SU-DHL-6 (cell line): ENCODE results near the gene SGK1.

ENCODE experiments used
- H2AFZ ChIP-seq: fragments of 200-600 bp; sonication (generic); 2 replicates; pipeline ENCODE4 v1.6.1; 2014; ENCODE audit warnings: low read depth, mild to moderate bottlenecking, moderate library complexity, mixed read lengths, antibody characterized with exemption, low read length; ENCODE audit not compliant: severe bottlenecking
- H3F3A ChIP-seq: fragments of 200-600 bp; shearing (Covaris generic); 2 replicates; pipeline ENCODE4 v1.6.0; 2016; ENCODE audit warnings: antibody characterized with exemption, mild to moderate bottlenecking; ENCODE audit not compliant: insufficient read depth
- H3K27ac ChIP-seq: fragments of 200-600 bp; sonication (generic); 2 replicates; pipeline ENCODE4 v1.5.1; 2016; ENCODE audit warnings: low read depth, mild to moderate bottlenecking, low read length, moderate library complexity, mixed read lengths
- H3K27me3 ChIP-seq: fragments of 200-600 bp; sonication (generic), shearing (Covaris generic); 2 replicates; pipeline ENCODE4 v1.6.0; 2014; ENCODE audit warnings: mild to moderate bottlenecking, low read length
- H3K36me3 ChIP-seq: fragments of 200-600 bp; sonication (generic); 2 replicates; pipeline ENCODE4 v1.6.1; 2014; ENCODE audit warnings: mild to moderate bottlenecking, low read length, mixed read lengths
- H3K4me2 ChIP-seq: fragments of 300-600, 200-600 bp; shearing (Covaris generic), sonication (generic); 2 replicates; pipeline ENCODE4 v1.6.0; 2014; ENCODE audit warnings: low read length, low read depth, mild to moderate bottlenecking; ENCODE audit not compliant: poor library complexity, severe bottlenecking
- H3K4me3 ChIP-seq: fragments of 200-600 bp; sonication (generic); 2 replicates; pipeline ENCODE4 v1.5.1; 2014; ENCODE audit warnings: antibody characterized with exemption, low read length, mild to moderate bottlenecking, mixed read lengths; ENCODE audit not compliant: insufficient read depth, poor library complexity, severe bottlenecking
- H3K79me2 ChIP-seq: fragments of 200-600 bp; sonication (generic); 2 replicates; pipeline ENCODE4 v1.6.1; 2014; ENCODE audit warnings: mild to moderate bottlenecking, low read length, moderate library complexity; ENCODE audit not compliant: insufficient read depth
- H3K9ac ChIP-seq: fragments of 200-600 bp; sonication (generic); 2 replicates; pipeline ENCODE4 v1.7.0; 2014; ENCODE audit warnings: mild to moderate bottlenecking, low read length
- H3K9me2 ChIP-seq: fragments of 200-600 bp; sonication (generic); replicated peaks from 2 replicates; pipeline ENCODE4 v1.6.1; 2014; ENCODE audit warnings: low read length; ENCODE audit not compliant: insufficient read depth
- H3K9me3 ChIP-seq: fragments of 200-600 bp; sonication (generic); 2 replicates; pipeline ENCODE4 v1.6.1; 2014; ENCODE audit warnings: low read length, mixed read lengths; ENCODE audit not compliant: insufficient read depth
- H4K20me1 ChIP-seq: fragments of 200-600 bp; sonication (generic); 2 replicates; pipeline ENCODE4 v1.6.1; 2014; ENCODE audit warnings: low read depth, mild to moderate bottlenecking, antibody characterized with exemption, low read length, moderate library complexity, mixed read lengths
- CTCF ChIP-seq: fragments of 200-600 bp; sonication (generic); IDR thresholded peaks from one replicate; pipeline ENCODE4 v1.5.1; 2017; ENCODE audit warnings: antibody characterized with exemption, mild to moderate bottlenecking, low read length, moderate library complexity; ENCODE audit not compliant: insufficient read depth, poor library complexity, severe bottlenecking
- EZH2phosphoT487 ChIP-seq: fragments of 200-600 bp; sonication (generic), shearing (Covaris generic); conservative IDR thresholded peaks from 2 replicates; pipeline ENCODE4 v1.6.1; 2018; ENCODE audit warnings: mild to moderate bottlenecking, antibody characterized with exemption, low read length, moderate library complexity, mixed read lengths

Gene SGK1

GRCh38 chr6:134245041-134245440, 72.9 kb downstream of the SGK1 start:
- no peak overlapping the region for H3K4me2 ChIP-seq

GRCh38 chr6:134240665-134241431, 77.1 kb downstream of the SGK1 start:
- H3K27me3 ChIP-seq: no peaks in the 10 kb centered on the region
- TF ChIP-seq CTCF (no peak), EZH2phosphoT487 (no peak)
- H3K27ac ChIP-seq: peak overlapping the region; percentile 75
- H3K9ac ChIP-seq: peak overlapping the region; percentile 43
- H3F3A ChIP-seq: peaks cover 37% of the 10 kb centered on the region
- H2AFZ ChIP-seq: peak overlapping the region; percentile 17
- no peaks in the 10 kb centered on the region for H3K79me2 ChIP-seq
- no peaks in the 10 kb centered on the region for H3K9me2 ChIP-seq
- peak overlapping the region; percentile 66 for H3K4me2 ChIP-seq
- H3K9me3 ChIP-seq: no peaks in the 10 kb centered on the region
- H4K20me1 ChIP-seq: no peaks in the 10 kb centered on the region
- no peak overlapping the region for H3K4me3 ChIP-seq
- H3K36me3 ChIP-seq: no peaks in the 10 kb centered on the region

More at GRCh38 chr6:134245041-134245440, 72.9 kb downstream of the SGK1 start:
- no peaks in the 10 kb centered on the region for H3K27me3 ChIP-seq
- no peaks in the 10 kb centered on the region for H4K20me1 ChIP-seq
- H3K36me3 ChIP-seq: no peaks in the 10 kb centered on the region
- H3K4me3 ChIP-seq: no peak overlapping the region
- H3K9ac ChIP-seq: no peak overlapping the region
- H2AFZ ChIP-seq: no peak overlapping the region
- no peaks in the 10 kb centered on the region for H3K79me2 ChIP-seq
- H3K9me3 ChIP-seq: no peaks in the 10 kb centered on the region
- H3K27ac ChIP-seq: peak overlapping the region; percentile 92
- no peaks in the 10 kb centered on the region for H3K9me2 ChIP-seq
- peaks cover 44% of the 10 kb centered on the region for H3F3A ChIP-seq
- TF ChIP-seq EZH2phosphoT487 (no peak), CTCF (no peak)

- Histone ChIP-seq H3K27me3 (no peaks in the 10 kb centered on the region), H3K4me2 (no peak overlapping the region)
Measured at GRCh38 chr6:134238960-134239795, 78.7 kb downstream of the SGK1 start.

More at GRCh38 chr6:134238960-134239795, 78.7 kb downstream of the SGK1 start:
- H3K9ac ChIP-seq: no peak overlapping the region
- H3F3A ChIP-seq: peaks cover 38% of the 10 kb centered on the region
- TF ChIP-seq CTCF (no peak), EZH2phosphoT487 (no peak)
- no peak overlapping the region for H3K4me3 ChIP-seq
- no peaks in the 10 kb centered on the region for H3K9me2 ChIP-seq
- no peaks in the 10 kb centered on the region for H4K20me1 ChIP-seq
- H3K9me3 ChIP-seq: no peaks in the 10 kb centered on the region
- H2AFZ ChIP-seq: no peak overlapping the region
- no peaks in the 10 kb centered on the region for H3K36me3 ChIP-seq
- H3K27ac ChIP-seq: no peak overlapping the region; the same call in 1 of the 2 replicates
- no peaks in the 10 kb centered on the region for H3K79me2 ChIP-seq
